ENCODE data around the gene USP7. TPM values are rescaled to one million over a fixed set of nuclear protein-coding genes. Genes with fewer than 3 reads are reported as not detected.
A peak's percentile ranks its signal among the peaks of the same experiment; 100 is the strongest.

The USP7 gene
- total RNA-seq, 1 donor from 2014 or later, result 159 TPM

GRCh38 chr16:8960788-8961109, 3.0 kb downstream of the USP7 start:
- Mint-ChIP-seq H3K36me3 (ENCODE audit: insufficient read depth) (no peaks in the 10 kb centered on the region), H3K27me3 (no peaks in the 10 kb centered on the region), H3K9me3 (ENCODE audit: low read depth) (no peaks in the 10 kb centered on the region), H3K27ac (peak overlapping the region; percentile 88), H3K4me1 (ENCODE audit: low read depth) (peaks cover 47% of the 10 kb centered on the region), H3K4me3 (ENCODE audit: low read depth) (peak overlapping the region; percentile 51)
- TF ChIP-seq CTCF (IDR thresholded peaks at IDR 0.05; ENCODE audit: unreplicated experiment), result no peak
- no peak for DNase-seq (ENCODE audit: low spot score, unreplicated experiment)

GRCh38 chr16:8959921-8960787, 3.6 kb downstream of the USP7 start:
- H3K9me3 Mint-ChIP-seq (ENCODE audit: low read depth), result no peaks in the 10 kb centered on the region
- H3K27me3 Mint-ChIP-seq, result no peaks in the 10 kb centered on the region
- peaks cover 48% of the 10 kb centered on the region for H3K4me1 Mint-ChIP-seq (ENCODE audit: low read depth)
- no peaks in the 10 kb centered on the region for H3K36me3 Mint-ChIP-seq (ENCODE audit: insufficient read depth)
- no peak for DNase-seq (ENCODE audit: low spot score, unreplicated experiment)
- peak overlapping the region; percentile 88 for H3K27ac Mint-ChIP-seq
- H3K4me3 Mint-ChIP-seq (ENCODE audit: low read depth), result peak overlapping the region; percentile 51
- no peak for TF ChIP-seq CTCF (IDR thresholded peaks at IDR 0.05; ENCODE audit: unreplicated experiment)

- peaks cover 49% of the 10 kb centered on the region for H3K4me1 Mint-ChIP-seq (ENCODE audit: low read depth)
- no peaks in the 10 kb centered on the region for H3K36me3 Mint-ChIP-seq (ENCODE audit: insufficient read depth)
- TF ChIP-seq CTCF (IDR thresholded peaks at IDR 0.05; ENCODE audit: unreplicated experiment), result no peak
- no peak for DNase-seq (ENCODE audit: low spot score, unreplicated experiment)
- H3K27ac Mint-ChIP-seq, result peak overlapping the region; percentile 54
- no peaks in the 10 kb centered on the region for H3K9me3 Mint-ChIP-seq (ENCODE audit: low read depth)
- H3K4me3 Mint-ChIP-seq (ENCODE audit: low read depth), result no peak overlapping the region
- H3K27me3 Mint-ChIP-seq, result no peaks in the 10 kb centered on the region
Observed at GRCh38 chr16:8958344-8959167, 5.2 kb downstream of the USP7 start.

DNA sequence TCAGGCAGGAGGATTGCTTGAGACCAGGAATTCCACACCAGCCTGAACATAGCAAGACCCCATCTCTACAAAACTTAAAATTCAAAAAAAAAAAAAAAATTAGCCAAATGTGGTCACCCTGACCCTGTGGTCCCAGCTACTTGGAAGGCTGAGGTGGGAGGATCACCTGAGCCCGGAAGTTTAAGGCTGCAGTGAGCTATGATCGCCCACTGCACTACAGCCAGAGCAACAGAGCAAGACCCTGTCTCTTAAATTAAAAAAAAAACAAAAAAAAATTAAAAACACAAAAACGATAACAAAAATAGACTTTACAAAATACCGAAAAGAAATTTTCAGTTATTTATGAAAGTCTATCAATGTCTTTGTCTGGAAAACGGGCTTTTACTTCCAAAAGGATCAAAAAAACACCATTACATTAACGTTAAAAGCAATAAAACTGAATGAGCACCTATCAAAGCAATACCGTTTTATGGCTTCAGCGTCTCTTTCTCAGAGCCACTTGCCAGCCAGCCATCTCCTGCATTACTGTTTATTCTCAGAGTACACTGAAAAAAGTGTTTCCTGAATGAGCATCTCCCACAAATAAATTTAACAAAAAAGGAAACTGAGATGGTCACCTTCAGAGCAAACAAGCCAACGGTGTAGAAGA, 6.1 kb downstream of the USP7 start:
- no peak for DNase-seq (ENCODE audit: low spot score, unreplicated experiment)
- TF ChIP-seq CTCF (IDR thresholded peaks at IDR 0.05; ENCODE audit: unreplicated experiment), result no peak
- Mint-ChIP-seq H3K9me3 (ENCODE audit: low read depth) (no peaks in the 10 kb centered on the region), H3K4me3 (ENCODE audit: low read depth) (no peak overlapping the region), H3K4me1 (ENCODE audit: low read depth) (peaks cover 54% of the 10 kb centered on the region), H3K27ac (no peak overlapping the region), H3K27me3 (no peaks in the 10 kb centered on the region), H3K36me3 (ENCODE audit: insufficient read depth) (no peaks in the 10 kb centered on the region)

DNA sequence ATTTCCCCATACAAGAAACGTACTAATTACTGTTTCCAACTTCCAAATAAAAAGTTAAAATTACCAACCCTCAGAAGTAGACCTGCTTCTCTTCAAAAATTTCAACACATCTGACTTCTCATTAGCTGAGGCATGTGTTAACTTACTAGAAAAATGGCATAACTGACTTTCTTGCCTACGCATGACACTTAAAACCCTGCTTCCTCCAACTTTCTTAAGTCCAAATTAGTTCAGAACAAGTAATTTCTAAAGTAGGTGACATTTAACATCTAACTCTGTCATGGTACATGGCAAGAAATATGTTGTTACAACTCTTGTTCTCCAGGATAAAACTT, 6.7 kb downstream of the USP7 start:
- H3K9me3 Mint-ChIP-seq (ENCODE audit: low read depth), result no peaks in the 10 kb centered on the region
- no peak overlapping the region for H3K4me3 Mint-ChIP-seq (ENCODE audit: low read depth)
- DNase-seq (ENCODE audit: low spot score, unreplicated experiment), result no peak
- no peaks in the 10 kb centered on the region for H3K36me3 Mint-ChIP-seq (ENCODE audit: insufficient read depth)
- no peaks in the 10 kb centered on the region for H3K27me3 Mint-ChIP-seq
- no peak for TF ChIP-seq CTCF (IDR thresholded peaks at IDR 0.05; ENCODE audit: unreplicated experiment)
- peaks cover 50% of the 10 kb centered on the region for H3K4me1 Mint-ChIP-seq (ENCODE audit: low read depth)
- no peak overlapping the region for H3K27ac Mint-ChIP-seq

Measured in progenitor cell of endocrine pancreas (in vitro differentiated cells).